NCI-H2227 (cell line): Measurements from ENCODE around the gene LYSMD3.

Source experiments
- DNase-seq: peaks from one replicate; lab custom pipeline; 2025; ENCODE audit not compliant: unreplicated experiment; lab: John Stamatoyannopoulos, UW

LYSMD3 gene

GRCh38 chr5:90548069-90548593, 18.7 kb upstream of the LYSMD3 start:
- peak; percentile 47 for DNase-seq

- no peak for DNase-seq
Observed at GRCh38 chr5:90547072-90547536, 17.7 kb upstream of the LYSMD3 start.

- DNase-seq: no peak
Observed at GRCh38 chr5:90546216-90546837, 16.9 kb upstream of the LYSMD3 start.

- DNase-seq: no peak
Observed at GRCh38 chr5:90545511-90545910, 16.1 kb upstream of the LYSMD3 start.

GRCh38 chr5:90542827-90543519, 13.6 kb upstream of the LYSMD3 start:
- no peak for DNase-seq

GRCh38 chr5:90534922-90535321, 5.5 kb upstream of the LYSMD3 start:
- no peak for DNase-seq

- no peak for DNase-seq
Observed at GRCh38 chr5:90533794-90534193, 4.4 kb upstream of the LYSMD3 start.

GRCh38 chr5:90530736-90531487, 1.5 kb upstream of the LYSMD3 start:
- DNase-seq: no peak

GRCh38 chr5:90529939-90530677, 724 bp upstream of the LYSMD3 start:
- peak; percentile 69 for DNase-seq

GRCh38 chr5:90528601-90529193, 687 bp downstream of the LYSMD3 start:
- peak; percentile 30 for DNase-seq

- no peak for DNase-seq
Observed at GRCh38 chr5:90519081-90519480, 10.3 kb downstream of the LYSMD3 start.

- peak; percentile 5 for DNase-seq
Observed at GRCh38 chr5:90518661-90519060, 10.7 kb downstream of the LYSMD3 start.

- DNase-seq: no peak
Observed at GRCh38 chr5:90514520-90514919, 14.9 kb downstream of the LYSMD3 start.

GRCh38 chr5:90510438-90510837, 18.9 kb downstream of the LYSMD3 start:
- no peak for DNase-seq

- no peak for DNase-seq
Observed at GRCh38 chr5:90506221-90506620, 23.2 kb downstream of the LYSMD3 start.

- DNase-seq: no peak
Observed at GRCh38 chr5:90504743-90505142, 24.6 kb downstream of the LYSMD3 start.

GRCh38 chr5:90503596-90503995, 25.8 kb downstream of the LYSMD3 start:
- DNase-seq: no peak

GRCh38 chr5:90495146-90495545, 34.2 kb downstream of the LYSMD3 start:
- DNase-seq: no peak

- no peak for DNase-seq
Observed at GRCh38 chr5:90494043-90494442, 35.3 kb downstream of the LYSMD3 start.

- no peak for DNase-seq
Observed at GRCh38 chr5:90488791-90489190, 40.6 kb downstream of the LYSMD3 start.

GRCh38 chr5:90484540-90484939, 44.8 kb downstream of the LYSMD3 start:
- DNase-seq: no peak
